HepG2 (cell line): ENCODE measurements around the gene RHBDD2. TPM values are rescaled to one million over a fixed set of nuclear protein-coding genes. Genes with fewer than 3 reads are reported as not detected.
A peak's percentile ranks its signal among the peaks of the same experiment; 100 is the strongest.

Experiments
- ATF1 ChIP-seq: IDR thresholded peaks from 2 replicates; pipeline ENCODE4 v1.6.1; 2016; ENCODE audit warnings: mild to moderate bottlenecking, control low read depth
- CBX1 ChIP-seq: IDR thresholded peaks from one replicate; pipeline ENCODE4 v1.6.1; 2016; ENCODE audit warnings: antibody characterized with exemption, low read depth
- CCDC6 ChIP-seq: sonication (generic); formaldehyde crosslinking; IDR thresholded peaks from 2 replicates; pipeline ENCODE4 v1.8.1; 2022; ENCODE audit warnings: mild to moderate bottlenecking, missing genetic modification reagents, moderate library complexity
- GABPB1 ChIP-seq: IDR thresholded peaks from 2 replicates; pipeline ENCODE4 v1.6.1; 2016; ENCODE audit warnings: mild to moderate bottlenecking, missing genetic modification reagents, moderate library complexity, missing compliant biosample characterization
- HNF1B ChIP-seq: sonication (generic); formaldehyde crosslinking; IDR thresholded peaks from 2 replicates; pipeline ENCODE4 v1.5.1; 2020; ENCODE audit warnings: mild to moderate bottlenecking, moderate library complexity, missing genetic modification reagents
- MTF2 ChIP-seq: sonication (generic); formaldehyde crosslinking; IDR thresholded peaks from 2 replicates; pipeline ENCODE4 v1.5.0; 2020; ENCODE audit warnings: missing genetic modification reagents, borderline replicate concordance
- SKIL ChIP-seq: sonication (generic); formaldehyde crosslinking; IDR thresholded peaks from 2 replicates; pipeline ENCODE4 v1.8.0; 2022; ENCODE audit warnings: missing genetic modification reagents, mild to moderate bottlenecking, moderate library complexity, borderline replicate concordance
- SNRNP70 ChIP-seq: fragments of 200-400 bp; formaldehyde crosslinking; IDR thresholded peaks from 2 replicates; pipeline ENCODE4 v1.6.1; 2017; ENCODE audit warnings: mild to moderate bottlenecking, low read depth, low read length, moderate library complexity
- YEATS4 ChIP-seq: sonication (generic); formaldehyde crosslinking; IDR thresholded peaks from 2 replicates; pipeline ENCODE4 v1.4.0; 2020; ENCODE audit warnings: missing genetic modification reagents, borderline replicate concordance
- ZFP82 ChIP-seq: sonication (generic); formaldehyde crosslinking; IDR thresholded peaks from 2 replicates; pipeline ENCODE4 v1.5.1; 2020; ENCODE audit warnings: mild to moderate bottlenecking, missing genetic modification reagents, borderline replicate concordance
- ZNF142 ChIP-seq: sonication (generic); formaldehyde crosslinking; IDR thresholded peaks from 2 replicates; pipeline ENCODE4 v1.4.0; 2020; ENCODE audit warnings: missing genetic modification reagents
- polyA plus RNA-seq, 8 experiments: library from polyadenylated mRNA; depleted of rRNA in 3 of 8; stranded (reverse) in 7 of 8; unstranded in 1 of 8; fragments of >200 nt; fragmentation: Illumina TruSeq in 4 of 8; extraction: Trizol in 4 of 8; gene quantifications; 2 replicates each; pipeline versions ENCODE4 v1.2.1 to v1.2.3, GENCODE V29; 2011 to 2016; ENCODE audit warnings: low read depth in 4 of 8, missing spikeins in 1 of 8, mixed read lengths in 1 of 8; ENCODE audit not compliant: insufficient read depth in 1 of 8
- total RNA-seq, 5 experiments: library from RNA; depleted of rRNA; stranded (reverse); fragments of >200 nt; fragmentation: Illumina TruSeq; extraction: Trizol; gene quantifications; 2 replicates each; pipeline ENCODE4 v1.2.3, GENCODE V29; 2016; ENCODE audit warnings: low read depth in 1 of 5

The RHBDD2 gene
- total and polyA plus RNA-seq, 2 of the 13 experiments (the other 11 are each of a cell fraction or from before 2014, with no cell fraction given) = 23.1 to 26.4 TPM

- TF ChIP-seq ZNF142 (CRISPR knock-in tag) (0 out of 2 replicates have a peak, but pooled peaks have one; percentile 45), SKIL (peak; percentile 78; the same call in 1 of the 2 replicates), CCDC6 (CRISPR knock-in tag) (peak; percentile 90), GABPB1 (CRISPR knock-in tag) (peak; percentile 54; the same call in 1 of the 2 replicates), MTF2 (CRISPR knock-in tag) (no peak), CBX1 (no peak), HNF1B (CRISPR knock-in tag) (peak; percentile 88), ATF1 (CRISPR knock-in tag) (peak; percentile 89), YEATS4 (CRISPR knock-in tag) (peak; percentile 86), SNRNP70 (no peak), ZFP82 (CRISPR knock-in tag) (0 out of 2 replicates have a peak, but pooled peaks have one; percentile 25)
Measured at GRCh38 chr7:75920431-75921161, 41.8 kb downstream of the RHBDD2 start (continued).
